ENCODE results near the gene GSAP.
"Not testable (repeated sequence)": the region's sequence is repeated elsewhere in the genome, so short reads cannot be mapped to it uniquely, and the experiment has no call there.

The GSAP gene

GRCh38 chr7:77353911-77354310 is 62.2 kb downstream of the GSAP start:
- DNase-seq, result no peak

GRCh38 chr7:77353407-77353721 is 62.8 kb downstream of the GSAP start:
- DNase-seq, result peak; percentile 22

GRCh38 chr7:77352665-77353406 is 63.3 kb downstream of the GSAP start:
- no peak for DNase-seq

- DNase-seq, result no peak
Observed at GRCh38 chr7:77351539-77352004, 64.6 kb downstream of the GSAP start.

GRCh38 chr7:77349141-77349540 is 67.0 kb downstream of the GSAP start:
- no peak for DNase-seq

GRCh38 chr7:77348371-77348813 is 67.8 kb downstream of the GSAP start:
- peak; percentile 74 for DNase-seq

- no peak for DNase-seq
Observed at GRCh38 chr7:77346441-77346840, 69.7 kb downstream of the GSAP start.

GRCh38 chr7:77345426-77345825 is 70.7 kb downstream of the GSAP start:
- DNase-seq, result not testable (repeated sequence)

- no peak for DNase-seq
Observed at GRCh38 chr7:77339726-77340125, 76.4 kb downstream of the GSAP start.

GRCh38 chr7:77338883-77339629 is 77.1 kb downstream of the GSAP start:
- no peak for DNase-seq

GRCh38 chr7:77338260-77338659 is 77.9 kb downstream of the GSAP start:
- no peak for DNase-seq

GRCh38 chr7:77337456-77337990 is 78.6 kb downstream of the GSAP start:
- DNase-seq, result no peak

- DNase-seq, result no peak
Observed at GRCh38 chr7:77335581-77335980, 80.6 kb downstream of the GSAP start.

GRCh38 chr7:77334039-77334438 is 82.1 kb downstream of the GSAP start:
- not testable (repeated sequence) for DNase-seq

- DNase-seq, result peak; percentile 81
Observed at GRCh38 chr7:77331938-77332695, 84.0 kb downstream of the GSAP start.

- no peak for DNase-seq
Observed at GRCh38 chr7:77330169-77330882, 85.8 kb downstream of the GSAP start.

GRCh38 chr7:77329466-77330168 is 86.5 kb downstream of the GSAP start:
- DNase-seq, result no peak

- DNase-seq, result peak; percentile 49
Observed at GRCh38 chr7:77328669-77329068, 87.5 kb downstream of the GSAP start.

GRCh38 chr7:77327932-77328628 is 88.1 kb downstream of the GSAP start:
- DNase-seq, result no peak

GRCh38 chr7:77327067-77327931 is 88.8 kb downstream of the GSAP start:
- DNase-seq, result peak; percentile 70
